Stomach (tissue), 9 donors: Measurements from ENCODE around the gene RPTOR. TPM values are rescaled to one million over a fixed set of nuclear protein-coding genes. Genes with fewer than 3 reads are reported as not detected.

Source experiments
- DNase-seq, 2 donors: peaks; one replicate each; pipeline versions ENCODE4 v3.0.0 to v3.0.0-alpha.2; 2013 to 2019
- H3K27ac ChIP-seq, 5 donors: fragments of 200-600 bp in 4 of 5; sonication (generic) in 4 of 5; one replicate each; pipeline ENCODE4 v1.5.1; 2013 to 2019; ENCODE audit warnings: mild to moderate bottlenecking in 1 of 5, moderate library complexity in 1 of 5
- H3K27me3 ChIP-seq, 3 donors: fragments of 200-600 bp; sonication (generic); one replicate each; pipeline ENCODE4 v1.5.1; 2017 to 2019; ENCODE audit warnings: mixed run types in 1 of 3
- H3K36me3 ChIP-seq, 4 donors: fragments of 200-600 bp; sonication (generic); 1 replicate in 3 of 4; 2 replicates in 1 of 4; pipeline ENCODE4 v1.5.1; 2016 to 2019
- H3K4me1 ChIP-seq, 4 donors: fragments of 200-600 bp; sonication (generic); one replicate each; pipeline ENCODE4 v1.5.1; 2016 to 2019
- H3K4me3 ChIP-seq, 4 donors: fragments of 200-600 bp; sonication (generic) in 3 of 4; one replicate each; pipeline ENCODE4 v1.5.1; 2016 to 2019; ENCODE audit warnings: mild to moderate bottlenecking in 1 of 4
- H3K9me3 ChIP-seq, 4 donors: fragments of 200-600 bp; sonication (generic); one replicate each; pipeline ENCODE4 v1.5.1; 2016 to 2019
- CTCF ChIP-seq, 7 experiments: fragments of 450-650 bp in 4 of 7; fragments of 200-600 bp in 3 of 7; sonication (generic) in 3 of 7; IDR thresholded peaks; one replicate each; pipeline ENCODE4 v1.5.1; 2016 to 2019; ENCODE audit warnings: antibody characterized with exemption in 7 of 7, control low read depth in 2 of 7, mild to moderate bottlenecking in 1 of 7
- EP300 ChIP-seq: sonication (generic); formaldehyde crosslinking; IDR thresholded peaks from one replicate; pipeline ENCODE4 v1.6.1; 2017; ENCODE audit warnings: antibody characterized with exemption
- POLR2A ChIP-seq, 4 donors: fragments of 450-650 bp; IDR thresholded peaks; one replicate each; pipeline ENCODE4 v1.6.1; 2016; ENCODE audit warnings: antibody characterized with exemption in 4 of 4, control low read depth in 2 of 4, mild to moderate bottlenecking in 1 of 4, moderate library complexity in 1 of 4
- POLR2AphosphoS5 ChIP-seq, 3 donors: sonication (generic); formaldehyde crosslinking; IDR thresholded peaks; one replicate each; pipeline ENCODE4 v1.6.1; 2016; ENCODE audit warnings: antibody characterized with exemption in 3 of 3
- WGBS, 5 donors: extraction: QIAGEN DNeasy Blood & Tissue Kit in 3 of 5; methylation state at CpG; one replicate each; pipeline versions ENCODE4 v1.1.5 to v1.1.7; 2013 to 2018; 5-methylcytosine and 5-hydroxymethylcytosine counted together
- intact Hi-C: fragments of 100-400 bp; cut with DNase I; formaldehyde crosslinking; loops from one replicate; pipeline ENCODE4 v1.15.1; 2023; ENCODE audit warnings: low total_unique reads
- polyA plus RNA-seq, 3 donors: library from polyadenylated mRNA; stranded (reverse); fragments of 200-250 nt; gene quantifications; one replicate each; pipeline ENCODE4 v1.2.3, GENCODE V29; 2013
- total RNA-seq, 5 donors: library from RNA; depleted of rRNA; stranded (reverse); fragments of >200 nt; gene quantifications; one replicate each; pipeline versions ENCODE4 v1.1.0 to v1.2.3, GENCODE V29; 2014 to 2016
- donor health status: healthy with polysubstance abuse.
- donor health status: Bipolar disorder and iron deficiency.
- donor health status: healthy.

Gene RPTOR
- total and polyA plus RNA-seq, 8 donors, result 3.8 to 103 (median 19.3) TPM

DNA sequence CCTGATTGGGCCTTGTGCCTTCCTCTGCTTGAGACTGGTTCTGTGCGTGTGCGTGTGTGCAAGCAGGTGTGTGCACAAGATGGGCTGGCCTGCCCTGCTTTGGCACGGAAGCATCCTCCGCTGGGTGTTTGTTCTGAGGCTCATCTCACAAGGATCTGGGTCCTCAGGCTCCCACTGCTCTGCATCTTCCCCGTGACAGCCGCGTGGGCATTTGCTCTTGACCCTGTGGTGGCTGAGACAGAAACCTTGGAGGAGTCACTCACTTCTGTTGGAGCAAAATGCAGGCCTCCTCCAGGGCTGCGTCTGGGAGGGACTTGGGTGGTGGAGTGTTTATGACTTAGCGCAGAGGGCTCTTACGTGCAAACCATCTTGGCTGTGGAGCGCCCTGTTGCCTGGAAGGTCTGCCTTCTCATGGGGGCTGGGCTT, 119.2 kb downstream of the RPTOR start:
- no peaks in the 10 kb centered on the region for H3K9me3 ChIP-seq
- no peaks in the 10 kb centered on the region for H3K27me3 ChIP-seq
- peak in 1 of 2 donors; percentile 71 for DNase-seq
- TF ChIP-seq POLR2AphosphoS5 (IDR thresholded peaks at IDR 0.05) (peak in 1 of 3 donors; percentile 16), POLR2A (IDR thresholded peaks at IDR 0.05) (no peak)
- H3K4me3 ChIP-seq, result no peak overlapping the region
- intact Hi-C loops, result no loop called here
- H3K36me3 ChIP-seq, result no peaks in the 10 kb centered on the region
- WGBS, 5 donors, result 46 to 81% (median 79%) methylated on average over 9 to 11 of the region's 11 CpGs
- H3K4me1 ChIP-seq, result peaks cover 0 to 25% (median 16%) of the 10 kb centered on the region in 4 donors
- peak overlapping the region in 3 of 5 donors; percentile 13 to 58 (median 46) for H3K27ac ChIP-seq

DNA sequence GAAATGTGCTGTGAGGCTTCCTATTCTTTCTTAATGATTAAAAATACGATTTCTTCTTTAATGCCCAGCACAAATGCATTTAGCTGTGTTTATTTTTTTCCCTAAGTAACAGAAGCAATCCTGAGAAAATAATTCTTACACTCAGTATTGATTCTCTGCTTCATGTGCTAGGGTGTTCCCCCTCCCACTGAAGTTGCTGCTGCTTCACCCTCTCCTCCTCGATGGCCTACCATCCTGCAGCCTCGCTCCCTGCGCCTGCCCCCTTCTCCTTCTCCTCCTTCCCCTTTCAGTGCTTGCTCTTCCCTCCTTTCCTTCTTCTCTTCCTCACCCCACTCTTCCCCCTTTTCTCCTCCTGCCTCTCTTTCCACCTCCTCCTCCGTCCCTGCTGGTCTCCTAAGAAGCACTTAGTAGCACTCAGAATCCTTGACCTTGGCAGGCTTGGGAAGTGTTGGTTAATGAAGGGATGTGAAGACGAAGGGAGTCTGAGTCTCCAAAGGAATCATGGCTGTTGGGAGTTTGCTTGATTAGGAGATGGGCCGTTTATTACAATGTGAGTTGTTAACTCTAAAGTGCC, 119.7 kb downstream of the RPTOR start:
- intact Hi-C loops, result no loop called here
- peak in 1 of 2 donors; percentile 36 for DNase-seq
- peak overlapping the region in 3 of 5 donors; percentile 13 to 58 (median 46) for H3K27ac ChIP-seq
- 42 to 52% (median 52%) methylated on average over 7 of the region's 7 CpGs for WGBS, 5 donors
- H3K27me3 ChIP-seq, result no peaks in the 10 kb centered on the region
- TF ChIP-seq CTCF (IDR thresholded peaks at IDR 0.05) (no peak), POLR2A (IDR thresholded peaks at IDR 0.05) (no peak)
- H3K36me3 ChIP-seq, result no peaks in the 10 kb centered on the region
- H3K9me3 ChIP-seq, result no peaks in the 10 kb centered on the region
- peaks cover 0 to 25% (median 16%) of the 10 kb centered on the region in 4 donors for H3K4me1 ChIP-seq
- no peak overlapping the region for H3K4me3 ChIP-seq

GRCh38 chr17:80665792-80666191, 121.2 kb downstream of the RPTOR start:
- H3K9me3 ChIP-seq, result no peaks in the 10 kb centered on the region
- no peak for TF ChIP-seq CTCF (IDR thresholded peaks at IDR 0.05)
- TF ChIP-seq EP300, result no peak
- no peak for TF ChIP-seq POLR2AphosphoS5 (IDR thresholded peaks at IDR 0.05)
- no peak for TF ChIP-seq POLR2A (IDR thresholded peaks at IDR 0.05)
- H3K27me3 ChIP-seq, result no peaks in the 10 kb centered on the region
- H3K4me1 ChIP-seq, result peaks cover 0 to 25% (median 16%) of the 10 kb centered on the region in 4 donors
- WGBS, 5 donors, result 80 to 87% (median 84%) methylated on average over 11 of the region's 11 CpGs
- no peaks in the 10 kb centered on the region for H3K36me3 ChIP-seq
- no peak for DNase-seq
- no peak overlapping the region for H3K27ac ChIP-seq
- no peak overlapping the region for H3K4me3 ChIP-seq
- intact Hi-C loops, result no loop called here

DNA sequence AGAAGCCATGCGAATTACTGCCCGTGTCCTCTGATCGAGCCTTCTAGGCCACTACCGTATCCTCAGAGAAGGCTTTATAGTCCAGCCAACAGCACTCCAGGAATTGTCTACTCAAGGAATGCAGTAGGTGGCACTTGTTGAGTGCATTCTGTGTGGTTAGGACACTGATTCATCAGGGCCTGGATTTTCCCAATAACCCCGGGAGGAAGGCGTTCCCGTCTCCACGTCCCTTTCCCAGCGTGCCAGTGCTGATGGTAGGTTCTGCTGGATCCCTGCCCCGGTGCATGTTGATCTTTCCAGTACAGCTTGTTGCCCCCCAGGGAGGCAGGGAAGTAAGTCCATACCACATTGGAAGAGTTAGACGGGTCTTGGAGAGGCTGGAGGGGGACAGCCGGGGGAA, 122.2 kb downstream of the RPTOR start:
- no peaks in the 10 kb centered on the region for H3K9me3 ChIP-seq
- peaks cover 0 to 25% (median 16%) of the 10 kb centered on the region in 4 donors for H3K4me1 ChIP-seq
- no peaks in the 10 kb centered on the region for H3K27me3 ChIP-seq
- WGBS, 5 donors, result 94 to 99% (median 98%) methylated on average over 12 of the region's 12 CpGs
- intact Hi-C loops, result no loop called here
- no peak overlapping the region for H3K27ac ChIP-seq
- H3K4me3 ChIP-seq, result no peak overlapping the region
- TF ChIP-seq POLR2AphosphoS5 (IDR thresholded peaks at IDR 0.05) (no peak), POLR2A (IDR thresholded peaks at IDR 0.05) (no peak), EP300 (no peak), CTCF (IDR thresholded peaks at IDR 0.05) (no peak)
- DNase-seq, result no peak
- no peaks in the 10 kb centered on the region for H3K36me3 ChIP-seq
